GM08714 (cell line): ENCODE data around the gene CD300C.
"Not testable (repeated sequence)": the region's sequence is repeated elsewhere in the genome, so short reads cannot be mapped to it uniquely, and the experiment has no call there.

Source experiments
- H3K4me3 ChIP-seq: fragments of 200-500 bp; sonication (Bioruptor generic); 2 replicates; pipeline ENCODE4 v1.5.1; 2014; ENCODE audit warnings: mild to moderate bottlenecking, low read length, inconsistent platforms
- ZNF274 ChIP-seq: IDR thresholded peaks from 2 replicates; pipeline ENCODE4 v1.6.1; 2012; ENCODE audit warnings: mild to moderate bottlenecking, low read depth, low read length

Gene CD300C

DNA sequence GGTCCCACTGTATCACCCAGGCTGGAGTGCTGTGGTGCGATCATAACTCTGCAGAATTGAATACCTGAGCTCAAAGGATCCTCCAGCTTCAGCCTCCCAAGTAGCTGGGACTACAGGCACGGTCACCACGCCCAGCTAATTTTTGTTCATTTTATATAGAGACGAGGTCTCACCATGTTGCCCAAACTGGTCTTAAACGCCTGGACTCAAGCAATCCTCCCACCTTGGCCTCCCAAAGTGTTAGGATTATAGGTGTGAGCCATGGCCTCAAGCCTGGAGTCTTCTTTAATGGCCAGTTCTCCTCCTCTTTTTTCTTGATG lies 15.1 kb downstream of the CD300C start:
- TF ChIP-seq ZNF274, result no peak
- no peak overlapping the region for H3K4me3 ChIP-seq

DNA sequence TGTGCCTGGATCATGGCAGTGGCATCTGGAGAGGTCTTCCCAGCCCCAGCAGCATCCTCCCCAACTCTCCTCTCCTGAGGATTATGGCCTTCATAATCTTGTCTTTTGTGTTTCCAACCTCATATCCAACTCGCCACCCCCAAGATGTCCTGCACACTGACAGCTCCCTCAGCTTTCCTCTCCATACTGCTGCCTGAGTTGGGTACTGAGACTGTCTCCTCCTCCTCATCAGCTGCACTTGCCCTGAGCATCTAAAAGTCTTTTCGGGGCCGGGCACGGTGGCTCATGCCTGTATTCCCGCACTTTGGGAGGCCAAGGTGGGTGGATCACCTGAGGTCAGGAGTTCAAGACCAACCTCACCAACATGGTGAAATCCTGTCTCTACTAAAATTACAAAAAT lies 16.7 kb downstream of the CD300C start:
- TF ChIP-seq ZNF274, result no peak
- H3K4me3 ChIP-seq, result no peak overlapping the region

DNA sequence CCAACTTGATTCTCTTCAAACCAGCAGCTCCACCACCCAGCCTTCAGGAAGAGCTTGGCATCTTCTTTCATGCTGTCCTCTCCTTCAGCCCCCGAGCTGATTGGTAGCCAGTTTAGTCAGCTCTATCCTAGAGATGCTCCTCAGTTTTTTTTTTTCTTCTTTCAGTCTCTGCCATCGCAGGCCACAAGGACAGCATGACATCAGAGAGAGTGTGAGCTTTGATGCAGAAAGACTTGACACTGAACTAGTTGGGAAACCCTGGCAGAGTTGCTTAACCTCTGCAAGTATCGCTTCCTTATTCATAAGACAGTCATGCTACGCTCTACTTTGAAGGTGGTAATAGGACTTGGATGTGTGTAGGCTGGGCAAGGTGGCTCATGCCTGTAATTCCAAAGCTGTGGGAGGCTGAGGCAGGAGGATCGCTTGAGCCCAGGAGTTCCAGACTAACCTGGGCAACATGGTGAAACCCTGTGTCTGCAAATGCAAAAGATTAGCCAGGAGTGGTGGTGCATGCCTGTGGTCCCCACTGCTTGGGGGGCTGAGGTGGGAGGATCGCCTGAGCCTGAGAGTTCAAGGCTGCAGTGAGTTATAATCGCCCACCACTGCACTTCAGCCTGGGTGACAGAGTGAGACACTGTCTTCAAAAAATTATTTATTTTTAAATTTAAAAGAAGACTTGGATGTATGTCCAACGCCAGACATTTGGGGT lies 17.3 kb downstream of the CD300C start:
- H3K4me3 ChIP-seq, result no peak overlapping the region
- TF ChIP-seq ZNF274, result no peak

DNA sequence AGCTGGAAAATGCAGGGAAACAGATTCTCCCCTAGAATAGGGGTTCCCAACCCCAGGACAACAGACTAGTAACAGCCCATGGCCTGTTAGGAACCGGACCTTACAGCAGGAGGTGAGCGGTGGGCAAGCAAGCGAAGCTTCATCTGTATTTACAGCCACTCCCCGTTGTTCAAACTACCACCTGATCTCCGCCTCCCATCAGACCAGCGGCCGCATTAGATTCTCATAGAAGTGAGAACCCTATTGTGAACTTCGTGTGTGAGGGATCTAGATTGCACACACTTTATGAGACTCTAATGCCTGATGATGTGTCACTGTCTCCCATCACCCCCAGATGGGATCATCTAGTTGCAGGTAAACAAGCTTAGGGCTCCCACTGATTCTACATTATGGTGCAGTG lies 18.2 kb downstream of the CD300C start:
- H3K4me3 ChIP-seq, result no peak overlapping the region
- no peak for TF ChIP-seq ZNF274

DNA sequence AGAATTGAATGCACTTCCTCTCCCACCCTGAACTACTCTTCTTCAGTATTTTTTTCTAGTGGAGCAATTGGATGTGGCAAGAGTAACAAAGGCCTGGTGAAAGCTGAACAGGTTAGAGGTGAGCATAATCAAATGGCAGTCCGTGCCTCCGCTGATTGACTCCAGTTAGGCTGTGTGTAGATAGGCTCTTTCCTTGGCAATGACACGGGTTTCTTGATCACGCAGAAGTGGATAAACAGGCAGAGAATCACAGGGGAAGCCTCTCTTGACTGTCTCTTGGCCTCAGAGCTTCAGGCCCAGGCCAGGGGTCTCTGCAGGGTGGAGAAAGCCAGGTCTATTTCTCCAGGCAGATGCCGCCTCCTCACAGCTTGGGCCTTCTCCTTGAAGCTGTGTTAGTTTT lies 18.8 kb downstream of the CD300C start:
- no peak overlapping the region for H3K4me3 ChIP-seq
- no peak for TF ChIP-seq ZNF274

DNA sequence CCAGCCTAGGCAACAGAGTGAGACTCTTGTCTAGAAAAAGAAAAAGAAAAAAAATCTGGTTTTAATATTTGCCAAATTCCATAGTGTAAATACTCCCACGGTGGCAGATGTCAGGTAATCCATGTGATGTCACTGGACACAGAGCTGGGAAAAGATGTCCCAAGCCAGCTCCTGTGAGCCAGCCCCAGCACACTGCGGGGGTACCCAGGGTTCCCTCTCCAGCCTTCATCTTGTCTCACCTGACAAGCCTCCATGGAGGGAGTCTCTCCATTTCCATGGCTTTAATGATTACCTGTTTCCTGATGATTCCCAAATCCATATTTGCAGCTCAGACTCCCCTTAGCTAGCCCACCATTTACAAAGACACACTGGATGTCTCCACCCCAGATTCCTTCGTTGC lies 19.2 kb downstream of the CD300C start:
- TF ChIP-seq ZNF274, result no peak
- H3K4me3 ChIP-seq, result no peak overlapping the region

DNA sequence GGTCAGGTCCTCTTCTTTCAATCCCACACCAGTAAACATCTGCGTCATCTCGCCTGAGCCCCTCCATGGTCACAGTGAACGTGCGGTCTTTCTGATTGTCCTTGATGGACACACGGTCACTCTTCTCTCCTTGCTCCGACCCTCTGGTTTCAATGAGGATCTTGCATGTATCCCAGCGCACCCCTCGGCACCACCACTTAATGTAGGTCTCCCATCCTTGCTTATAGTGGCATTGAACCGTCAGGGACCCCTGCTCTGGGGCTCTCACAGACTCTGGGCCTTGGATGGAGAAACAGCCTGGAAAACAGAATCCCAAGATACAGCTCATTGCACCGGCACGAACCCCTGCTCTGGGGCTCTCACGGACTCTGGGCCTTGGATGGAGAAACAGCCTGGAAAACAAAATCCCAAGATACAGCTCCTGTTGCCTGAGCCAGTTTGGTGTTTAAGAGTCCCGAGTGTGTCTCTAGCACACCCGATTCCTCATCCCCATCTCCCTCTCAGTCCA lies 20.1 kb downstream of the CD300C start:
- TF ChIP-seq ZNF274, result no peak
- no peak overlapping the region for H3K4me3 ChIP-seq

DNA sequence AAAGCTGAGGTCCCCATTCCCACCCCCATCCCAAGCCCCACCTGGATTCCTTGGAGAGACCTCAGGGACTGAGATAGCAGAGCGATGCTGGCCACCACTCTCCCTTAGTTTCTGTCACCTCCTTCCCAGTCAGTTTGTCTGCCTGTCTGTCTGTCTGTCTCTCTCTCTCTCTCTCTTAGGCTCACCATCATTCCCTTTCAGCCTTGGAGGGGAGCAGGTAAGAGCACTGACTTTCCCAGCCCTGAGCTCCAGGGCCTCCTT lies 20.5 kb downstream of the CD300C start:
- TF ChIP-seq ZNF274, result no peak
- no peak overlapping the region for H3K4me3 ChIP-seq

DNA sequence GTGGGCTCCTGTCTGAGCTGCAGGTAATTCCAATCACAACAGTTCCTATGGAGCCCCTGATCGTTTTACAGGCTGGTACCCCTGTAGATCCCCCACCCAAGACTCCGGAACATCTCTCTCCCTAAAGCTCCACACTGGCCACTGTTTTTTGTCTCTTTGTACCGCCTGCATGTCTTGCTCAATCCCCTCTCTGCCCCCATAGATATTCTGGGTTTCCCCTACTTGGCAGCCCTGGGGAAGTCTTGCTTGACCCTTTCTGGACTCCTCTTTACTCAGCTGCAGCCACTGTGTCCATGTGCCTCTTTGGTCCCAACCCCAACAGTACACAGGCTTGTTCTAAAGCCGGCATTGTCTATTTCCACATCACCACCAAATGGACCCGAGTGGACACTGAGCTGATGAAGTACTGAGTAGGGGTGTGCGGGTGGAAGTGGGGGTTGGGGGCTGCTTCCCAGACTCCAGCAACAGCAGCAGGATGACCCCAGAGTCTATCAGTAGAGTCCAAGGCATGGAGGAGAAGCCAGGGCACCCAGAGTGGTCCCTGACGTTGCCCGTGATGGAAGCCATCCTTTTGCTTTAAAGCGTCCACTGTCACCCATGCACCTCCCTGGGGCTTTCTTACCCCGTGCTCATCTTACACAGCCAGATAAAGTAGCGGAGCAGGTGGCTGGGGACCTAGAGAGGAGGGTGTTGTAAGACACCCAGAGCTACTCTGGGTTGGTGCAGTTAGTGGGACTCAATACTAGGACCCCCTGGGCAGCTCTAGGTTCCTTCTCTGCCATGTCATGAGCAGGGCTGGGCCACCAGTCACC lies 21.1 kb downstream of the CD300C start:
- no peak for TF ChIP-seq ZNF274
- H3K4me3 ChIP-seq, result no peak overlapping the region

DNA sequence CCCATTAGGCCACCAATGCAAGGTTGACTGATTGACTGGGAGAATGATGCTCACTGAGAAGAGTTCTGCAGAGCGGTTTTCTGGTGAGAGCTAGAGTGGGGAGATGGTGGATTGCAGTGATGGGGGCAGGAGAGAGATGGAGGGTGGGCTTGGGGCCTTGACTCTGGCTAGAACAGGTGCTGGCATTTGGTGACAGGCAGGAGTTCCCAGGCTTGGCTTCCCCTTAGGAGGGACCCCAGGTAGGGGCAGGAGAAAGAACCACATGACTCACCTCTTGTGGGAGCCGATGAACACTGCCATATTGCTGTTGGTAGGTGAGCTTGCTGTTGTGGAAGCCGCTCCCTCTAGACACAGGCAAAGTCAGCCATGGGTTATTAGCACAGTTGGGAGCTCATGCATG lies 22.6 kb downstream of the CD300C start:
- no peak for TF ChIP-seq ZNF274
- no peak overlapping the region for H3K4me3 ChIP-seq

DNA sequence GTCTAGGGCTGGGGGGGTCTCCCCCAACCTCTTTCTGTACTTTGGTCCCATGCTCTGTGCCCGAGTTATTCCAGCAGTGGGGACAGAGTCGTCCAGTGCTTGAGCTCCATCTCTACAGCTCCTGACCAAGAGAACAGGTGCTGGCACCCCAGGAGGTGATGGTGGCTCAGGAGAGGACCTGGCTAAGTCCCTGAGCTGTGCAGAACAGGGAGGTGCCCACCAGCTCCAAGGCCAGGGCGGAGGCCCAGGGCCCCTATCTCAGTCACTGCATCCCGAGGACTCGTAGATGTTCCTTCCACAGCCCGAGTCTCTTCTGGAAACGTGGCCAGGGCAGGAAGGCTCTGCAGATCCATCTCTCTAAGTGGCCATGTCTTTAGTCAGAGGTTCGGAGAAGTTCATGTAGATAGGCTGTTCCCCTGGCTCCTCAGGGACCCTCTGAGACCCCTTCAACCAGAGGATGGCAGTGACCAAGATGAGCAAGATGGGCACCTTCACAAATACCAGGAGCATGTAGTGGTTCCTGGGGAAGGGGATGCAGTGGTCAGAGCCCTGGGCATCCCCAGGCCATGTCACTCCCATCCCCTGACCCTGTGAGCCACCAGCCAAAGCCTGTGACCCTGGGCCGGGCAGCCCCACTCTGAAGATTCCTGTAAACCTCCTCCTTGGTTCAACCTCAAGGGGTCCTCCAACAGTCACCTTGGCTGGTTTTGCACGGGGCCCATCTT lies 23.4 kb downstream of the CD300C start:
- TF ChIP-seq ZNF274, result no peak
- H3K4me3 ChIP-seq, result no peak overlapping the region

DNA sequence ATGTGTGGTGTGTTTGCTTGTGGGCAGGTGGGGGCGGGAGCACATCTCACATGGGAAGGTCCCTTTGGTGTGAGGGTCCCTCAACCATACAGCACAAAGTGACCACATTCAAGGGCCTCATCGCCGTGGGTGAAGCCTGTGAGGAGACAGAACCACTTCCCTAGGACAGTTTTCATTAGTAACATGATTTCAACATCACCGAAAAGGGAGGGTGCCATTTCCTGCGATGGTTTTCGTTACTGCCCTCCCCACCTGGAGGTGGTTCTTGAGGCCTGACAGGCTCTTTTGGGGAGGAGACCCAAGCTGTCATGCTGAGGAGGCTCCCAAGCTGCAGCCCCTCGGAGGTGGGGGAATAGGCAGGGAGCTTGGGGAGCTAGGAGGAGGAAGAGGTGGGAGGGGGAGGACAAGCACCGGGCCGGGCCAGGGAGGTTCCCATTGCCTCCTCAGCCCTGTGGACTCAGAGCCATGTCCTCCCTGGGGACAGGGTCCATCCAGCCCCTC lies 24.2 kb downstream of the CD300C start:
- TF ChIP-seq ZNF274, result no peak
- no peak overlapping the region for H3K4me3 ChIP-seq

DNA sequence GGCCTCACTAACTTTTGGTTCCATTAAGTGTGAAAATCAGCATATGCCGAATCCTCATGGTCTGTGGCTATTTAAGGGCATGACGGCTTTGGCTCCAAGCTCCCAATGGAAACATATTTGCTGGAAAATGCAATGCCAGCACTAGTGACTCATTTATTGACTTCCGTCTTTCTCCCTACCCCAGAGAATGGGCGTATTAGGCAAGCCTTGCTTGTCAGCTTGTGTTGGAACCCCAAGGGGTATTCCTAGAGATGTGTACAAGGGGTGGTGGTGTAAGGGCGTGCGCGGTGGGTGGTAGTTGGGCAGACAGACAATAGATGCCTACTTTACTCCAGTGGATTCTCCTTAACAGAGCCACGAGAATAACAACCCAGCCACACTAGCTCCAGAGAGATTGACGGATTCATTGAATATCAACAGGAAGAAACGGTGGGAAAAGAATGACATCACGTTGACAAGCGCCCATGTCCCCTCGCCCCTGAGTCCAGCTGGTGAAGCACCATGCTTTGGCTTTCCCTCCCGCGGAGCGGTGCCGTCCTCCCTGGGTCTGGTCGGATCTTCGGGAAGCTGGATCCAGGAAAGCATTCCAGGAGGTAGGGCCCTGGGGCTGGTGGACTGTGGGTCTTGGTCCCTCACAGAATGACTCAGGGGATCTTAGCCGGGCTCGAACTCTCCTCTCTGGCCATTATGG lies 25.0 kb downstream of the CD300C start:
- no peak for TF ChIP-seq ZNF274

DNA sequence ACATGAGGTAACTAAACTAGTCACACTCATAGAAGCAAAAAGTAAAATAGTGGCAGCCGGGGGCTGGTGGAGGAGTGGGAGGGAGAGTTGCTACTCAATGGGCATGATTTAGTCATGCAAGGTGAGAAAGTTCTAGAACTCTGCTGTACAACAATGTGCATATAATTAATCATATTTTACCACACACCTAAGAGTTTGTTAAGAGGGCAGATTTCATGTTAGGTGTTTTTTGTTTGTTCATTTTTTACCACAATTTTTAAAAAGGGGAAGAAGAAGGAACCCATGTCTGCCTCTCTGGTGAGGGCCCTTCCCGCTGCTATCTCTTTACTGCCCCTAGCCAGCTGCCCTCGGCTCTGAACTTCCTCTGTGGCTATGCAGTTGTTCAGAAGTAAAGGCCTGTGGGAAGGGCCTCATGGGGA lies 25.9 kb downstream of the CD300C start:
- no peak for TF ChIP-seq ZNF274
- H3K4me3 ChIP-seq, result no peak overlapping the region

More for the DNA sequence above, 25.0 kb downstream of the CD300C start:
- H3K4me3 ChIP-seq, result no peak overlapping the region

DNA sequence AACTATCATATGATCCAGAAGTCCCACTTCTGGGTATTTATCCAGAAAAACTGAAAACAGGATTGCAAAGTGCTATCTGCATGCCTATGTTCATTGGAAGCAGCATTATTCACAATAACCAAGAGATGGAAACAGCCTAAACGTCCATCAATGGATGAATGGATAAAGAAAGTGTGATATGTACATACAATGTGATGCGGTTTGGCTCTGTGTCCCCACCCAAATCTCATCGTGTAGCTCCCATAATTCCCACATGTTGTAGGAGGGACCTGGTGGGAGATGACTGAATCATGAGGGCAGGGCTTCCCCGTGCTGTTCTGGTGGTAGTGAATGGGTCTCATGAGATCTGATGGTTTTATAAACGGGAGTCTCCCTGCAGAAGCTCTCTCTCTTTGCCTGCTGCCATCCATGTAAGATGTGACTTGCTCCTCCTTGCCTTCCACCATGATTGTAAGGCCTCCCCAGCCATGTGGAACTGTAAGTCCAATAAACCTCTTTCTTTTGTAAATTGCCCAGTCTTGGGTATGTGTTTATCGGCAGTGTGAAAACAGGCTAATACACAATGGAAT lies 27.4 kb downstream of the CD300C start:
- H3K4me3 ChIP-seq, result not testable (repeated sequence)
